ENCODE data around the gene QRICH1.

DNA sequence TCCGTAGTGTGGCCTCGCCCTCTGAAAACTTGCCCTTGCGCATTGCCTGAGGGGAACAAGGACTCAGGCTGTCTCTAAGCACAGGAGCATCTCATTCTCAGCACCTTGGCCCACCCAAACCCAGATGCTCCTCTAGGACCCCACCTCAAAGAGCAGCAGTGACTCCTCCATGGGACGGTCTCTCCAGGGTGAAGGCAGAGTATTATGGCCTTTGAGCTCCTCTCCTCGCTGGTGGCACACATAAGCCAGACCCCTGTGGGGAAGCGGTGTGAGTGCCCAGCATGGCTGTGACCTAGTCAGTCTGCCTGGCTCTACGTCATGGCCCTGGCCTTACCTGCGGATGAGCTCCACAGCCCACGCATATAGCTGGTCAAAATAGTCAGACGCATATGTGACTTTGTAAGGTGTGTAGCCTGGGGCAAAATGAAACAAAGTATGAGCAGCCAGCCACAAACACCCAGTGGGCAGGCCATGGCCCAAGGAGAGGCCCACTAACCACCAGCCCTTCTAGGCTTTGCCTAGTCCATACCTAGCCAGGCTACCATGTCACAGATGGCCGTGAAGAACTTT lies 6.3 kb upstream of the QRICH1 start:
- TF ChIP-seq CTCF (IDR thresholded peaks at IDR 0.05 in 2 of 3, conservative IDR thresholded peaks at IDR 0.05 in 1 of 3; ENCODE audit: control insufficient read depth in 2 of 3, extremely low read depth in 1 of 3, insufficient read depth in 1 of 3, low read depth in 3 of 3, low read length in 3 of 3) (no peak), ZBTB33 (IDR thresholded peaks at IDR 0.05) (no peak), RCOR1 (conservative IDR thresholded peaks at IDR 0.05; ENCODE audit: low read depth, low read length) (no peak), HCFC1 (IDR thresholded peaks at IDR 0.05; ENCODE audit: low read length) (no peak), CBX3 (IDR thresholded peaks at IDR 0.05; ENCODE audit: borderline replicate concordance, low read depth) (no peak), POLR2A (IDR thresholded peaks at IDR 0.05; ENCODE audit: low read depth, low read length) (no peak), CREB1 (IDR thresholded peaks at IDR 0.05; ENCODE audit: low read depth) (no peak), CHD4 (IDR thresholded peaks at IDR 0.05) (no peak), CBFB (IDR thresholded peaks at IDR 0.05; ENCODE audit: low read depth) (no peak), SUPT20H (IDR thresholded peaks at IDR 0.05; ENCODE audit: borderline replicate concordance, control insufficient read depth, low read depth, low read length) (no peak), RBBP5 (conservative IDR thresholded peaks at IDR 0.05) (no peak)
